Cerebellar nuclear complex (tissue), 1 donor: ENCODE data around the gene MBLAC1.
A peak's percentile ranks its signal among the peaks of the same experiment; 100 is the strongest.
"Not testable (repeated sequence)": the region's sequence is repeated elsewhere in the genome, so short reads cannot be mapped to it uniquely, and the experiment has no call there.

Experiments used
- DNase-seq, 2 experiments: peaks; one replicate each; lab custom pipeline; 2025; lab: John Stamatoyannopoulos, UW

Gene MBLAC1

DNA sequence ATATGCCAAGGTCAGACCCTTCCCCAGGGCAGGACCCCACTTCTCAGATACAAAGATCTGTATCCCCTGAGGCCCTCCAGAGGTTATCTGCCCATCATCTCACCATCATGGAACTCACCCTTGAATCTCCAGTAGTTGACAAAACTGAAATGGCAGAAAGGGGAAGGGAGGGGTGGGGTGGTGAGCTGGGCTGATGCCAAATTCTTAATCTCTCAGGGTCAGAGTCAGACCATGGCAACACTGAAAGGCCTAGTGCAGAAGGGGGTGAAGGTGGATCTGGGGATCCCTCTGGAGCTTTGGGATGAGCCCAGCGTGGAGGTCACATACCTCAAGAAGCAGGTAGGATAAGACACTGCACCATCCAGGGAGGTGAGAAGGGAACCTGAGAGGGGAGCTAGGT lies 4.2 kb upstream of the MBLAC1 start:
- no peak for DNase-seq

DNA sequence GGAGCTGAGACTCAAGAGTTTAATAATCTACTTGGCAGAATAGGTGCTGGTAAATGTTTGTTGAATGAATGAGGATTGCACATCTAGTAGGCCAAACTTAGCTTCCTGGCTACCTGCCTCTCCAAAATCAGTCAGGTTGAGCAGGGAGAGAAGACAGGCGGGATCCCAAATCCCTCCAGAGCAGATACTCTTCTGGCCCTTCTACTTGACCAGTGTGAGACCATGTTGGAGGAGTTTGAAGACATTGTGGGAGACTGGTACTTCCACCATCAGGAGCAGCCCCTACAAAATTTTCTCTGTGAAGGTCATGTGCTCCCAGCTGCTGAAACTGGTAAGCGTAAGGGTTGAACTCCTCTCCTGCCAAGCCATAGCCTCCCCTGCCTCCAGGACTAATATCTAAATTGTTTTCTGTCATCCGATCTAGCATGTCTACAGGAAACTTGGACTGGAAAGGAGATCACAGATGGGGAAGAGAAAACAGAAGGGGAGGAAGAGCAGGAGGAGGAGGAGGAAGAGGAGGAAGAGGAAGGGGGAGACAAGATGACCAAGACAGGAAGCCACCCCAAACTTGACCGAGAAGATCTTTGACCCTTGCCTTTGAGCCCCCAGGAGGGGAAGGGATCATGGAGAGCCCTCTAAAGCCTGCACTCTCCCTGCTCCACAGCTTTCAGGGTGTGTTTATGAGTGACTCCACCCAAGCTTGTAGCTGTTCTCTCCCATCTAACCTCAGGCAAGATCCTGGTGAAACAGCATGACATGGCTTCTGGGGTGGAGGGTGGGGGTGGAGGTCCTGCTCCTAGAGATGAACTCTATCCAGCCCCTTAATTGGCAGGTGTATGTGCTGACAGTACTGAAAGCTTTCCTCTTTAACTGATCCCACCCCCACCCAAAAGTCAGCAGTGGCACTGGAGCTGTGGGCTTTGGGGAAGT lies 2.2 kb upstream of the MBLAC1 start:
- DNase-seq = no peak

DNA sequence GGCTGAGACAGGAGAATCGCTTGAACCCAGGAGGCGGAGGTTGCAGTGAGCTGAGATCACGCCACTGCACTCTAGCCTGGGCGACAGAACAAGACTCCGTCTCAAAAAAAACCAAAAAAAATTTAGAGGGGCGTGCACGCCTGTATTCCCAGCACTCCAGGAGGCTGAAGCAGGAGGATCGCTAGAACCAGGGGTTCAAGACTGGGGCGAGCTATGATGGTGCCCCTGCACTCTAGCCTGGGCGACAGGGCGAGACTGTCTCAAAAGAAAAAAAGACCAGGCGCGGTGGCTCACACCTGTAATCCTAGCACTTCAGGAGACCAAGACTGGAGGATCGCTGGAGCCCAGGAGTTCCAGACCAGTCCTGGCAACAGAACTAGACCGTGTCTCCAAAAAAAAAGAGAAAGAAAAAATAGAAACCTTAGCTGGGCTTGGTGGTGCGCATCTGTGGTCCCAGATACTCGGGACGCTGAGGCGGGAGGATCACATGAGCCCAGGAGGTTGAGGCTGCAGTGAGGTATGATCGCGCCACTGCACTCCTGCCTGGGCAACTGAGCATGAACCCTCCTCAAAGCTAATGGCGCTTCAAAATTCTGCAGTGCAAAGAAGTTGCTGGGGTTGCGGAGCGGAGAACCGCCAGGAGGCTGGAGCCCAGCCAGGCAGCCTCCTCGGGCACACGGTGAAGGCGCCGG lies 382 bp upstream of the MBLAC1 start:
- peak in 1 of 2 experiments; percentile 51 for DNase-seq

DNA sequence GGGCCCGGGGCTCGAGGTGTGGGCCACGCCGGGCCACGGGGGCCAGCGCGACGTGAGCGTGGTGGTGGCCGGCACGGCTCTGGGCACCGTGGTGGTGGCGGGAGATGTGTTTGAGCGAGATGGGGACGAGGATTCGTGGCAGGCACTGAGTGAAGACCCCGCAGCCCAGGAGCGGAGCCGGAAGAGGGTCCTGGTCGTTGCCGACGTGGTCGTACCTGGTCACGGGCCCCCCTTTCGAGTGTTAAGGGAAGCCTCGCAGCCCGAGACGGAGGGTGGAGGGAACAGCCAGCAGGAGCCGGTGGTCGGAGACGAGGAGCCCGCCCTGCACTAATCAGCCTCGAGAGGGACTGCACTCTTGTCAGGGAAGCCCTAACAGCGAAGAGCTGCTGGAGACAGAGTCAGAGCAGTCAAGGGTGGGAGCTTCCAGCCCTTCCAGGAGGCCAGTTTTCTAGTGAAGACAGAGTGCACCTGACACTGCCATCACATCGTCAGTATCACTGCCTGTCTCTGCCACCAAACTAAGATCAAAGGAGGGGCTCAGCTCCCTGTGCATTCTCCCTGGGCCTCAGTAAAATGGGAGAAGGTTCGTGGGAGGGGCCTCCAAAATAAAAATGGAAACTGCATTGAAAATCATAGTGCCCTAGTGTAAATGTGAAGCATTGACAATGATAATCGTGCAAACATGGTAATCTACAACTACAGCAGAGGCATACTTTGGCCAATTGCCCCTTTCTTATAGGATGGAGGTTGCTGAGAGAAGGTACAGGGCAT lies 1.3 kb downstream of the MBLAC1 start:
- DNase-seq = peak in 1 of 2 experiments; percentile 3

DNA sequence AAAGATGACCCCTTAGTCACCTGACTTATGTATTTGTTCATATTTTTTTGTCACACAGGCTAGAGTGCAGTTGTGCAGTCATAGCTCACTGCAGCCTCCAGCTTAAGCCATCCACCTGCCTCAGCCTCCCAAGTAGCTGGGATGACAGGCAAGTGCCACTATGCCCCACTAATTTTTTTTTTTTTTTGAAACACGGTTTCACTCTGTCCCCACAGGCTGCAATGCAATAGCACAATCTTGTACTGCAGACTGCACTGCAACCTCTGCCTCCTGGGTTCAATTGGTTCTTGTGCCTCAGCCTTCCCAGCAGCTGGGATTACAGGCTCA lies 1.8 kb downstream of the MBLAC1 start:
- DNase-seq = no peak

DNA sequence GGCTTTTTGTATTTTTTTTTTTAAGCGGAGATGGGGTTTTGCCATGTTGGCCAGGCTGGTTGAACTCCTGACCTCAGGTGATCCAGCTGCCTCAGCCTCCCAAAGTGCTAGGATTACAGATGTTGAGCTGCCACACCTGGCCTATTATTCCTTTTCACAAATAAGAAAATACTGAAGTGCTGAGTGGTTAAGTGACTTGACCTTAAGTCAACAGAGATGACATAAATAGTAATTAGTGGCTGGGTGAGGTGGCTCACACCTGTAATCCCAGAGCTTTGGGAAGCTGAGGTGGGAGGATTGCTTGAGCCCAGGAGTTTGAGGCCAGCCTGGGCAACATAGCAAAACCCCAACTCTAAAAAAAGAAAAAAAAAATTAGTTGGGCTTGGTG lies 3.4 kb downstream of the MBLAC1 start:
- DNase-seq = not testable (repeated sequence)

DNA sequence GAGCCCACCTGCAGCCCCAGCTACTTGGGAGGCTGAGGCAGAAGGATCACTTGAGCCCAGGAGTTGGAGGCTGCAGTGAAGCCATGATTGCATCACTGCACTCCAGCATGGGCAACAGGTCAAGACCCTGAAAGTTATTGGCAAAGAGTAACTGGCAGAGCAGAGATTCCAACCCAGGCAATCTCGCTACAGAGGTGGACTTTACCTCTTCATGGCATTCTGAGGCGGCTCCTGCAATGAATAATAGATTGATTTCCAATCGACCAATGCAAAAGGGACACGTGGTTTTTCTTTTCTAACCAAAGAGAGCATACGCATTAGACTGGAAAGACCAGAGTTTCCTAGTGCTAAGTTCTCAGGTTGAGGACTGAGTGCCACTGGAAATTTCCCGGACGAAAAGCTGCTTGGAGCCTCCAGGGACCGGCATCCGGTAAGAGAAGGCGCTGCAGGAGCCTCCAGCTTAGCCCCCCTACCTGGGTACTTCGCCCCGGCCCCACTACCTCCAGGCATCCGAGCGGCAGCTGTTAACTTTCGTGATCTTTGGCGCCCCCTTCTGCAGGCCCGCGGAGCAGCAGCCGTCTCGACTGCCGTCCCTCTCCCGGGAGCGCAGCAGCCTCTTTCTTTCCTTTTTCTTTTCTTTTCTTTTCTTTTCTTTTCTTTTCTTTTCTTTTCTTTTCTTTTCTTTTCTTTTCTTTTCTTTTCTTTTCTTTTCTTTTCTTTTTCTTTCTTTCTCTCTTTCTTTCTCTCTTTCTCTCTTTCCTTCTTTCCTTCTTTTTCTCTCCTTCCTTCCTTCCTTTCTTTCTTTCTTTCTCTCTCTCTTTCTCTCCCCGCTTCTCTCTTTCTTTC lies 4.1 kb downstream of the MBLAC1 start:
- peak in 1 of 2 experiments; percentile 4 for DNase-seq

DNA sequence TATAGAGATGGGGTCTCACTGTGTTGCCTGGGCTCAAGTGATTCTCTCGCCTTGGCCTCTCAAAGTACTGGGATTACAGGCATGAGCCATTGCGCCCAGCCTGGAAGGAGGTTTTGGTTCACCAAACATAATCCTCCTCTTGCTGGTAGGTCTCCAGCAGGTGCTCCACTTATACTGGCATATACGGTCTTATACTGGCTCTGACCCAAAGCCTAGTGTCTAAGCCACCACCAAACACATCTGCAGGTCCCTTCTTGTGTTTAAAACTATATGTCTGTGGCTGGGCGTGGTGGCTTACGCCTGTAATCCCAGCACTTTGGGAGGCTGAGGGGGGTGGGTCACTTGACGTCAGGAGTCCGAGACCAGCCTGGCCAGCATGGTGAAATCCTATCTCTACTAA lies 5.4 kb downstream of the MBLAC1 start:
- no peak for DNase-seq

DNA sequence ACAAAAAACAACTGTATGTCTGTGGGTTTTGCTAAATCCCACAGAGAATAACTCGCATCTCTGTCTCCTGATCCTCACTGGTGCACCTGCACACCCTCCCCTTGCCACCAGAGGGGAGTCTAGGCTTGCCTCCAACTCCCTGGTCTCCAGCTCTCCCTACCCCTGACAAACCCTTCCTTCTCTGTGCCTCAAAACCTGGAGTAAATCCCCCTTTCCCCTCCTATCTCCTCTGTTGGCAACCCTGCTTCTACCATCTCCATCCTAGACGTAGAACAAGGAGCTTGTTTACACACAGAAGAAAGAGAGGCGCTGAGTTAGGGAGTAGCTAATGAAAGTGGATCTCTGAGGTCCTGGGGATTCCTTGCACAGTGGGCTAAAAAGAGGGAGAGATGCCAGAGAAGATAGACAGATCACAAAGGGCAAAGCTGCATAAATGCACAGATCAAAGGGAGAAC lies 6.0 kb downstream of the MBLAC1 start:
- DNase-seq = no peak

DNA sequence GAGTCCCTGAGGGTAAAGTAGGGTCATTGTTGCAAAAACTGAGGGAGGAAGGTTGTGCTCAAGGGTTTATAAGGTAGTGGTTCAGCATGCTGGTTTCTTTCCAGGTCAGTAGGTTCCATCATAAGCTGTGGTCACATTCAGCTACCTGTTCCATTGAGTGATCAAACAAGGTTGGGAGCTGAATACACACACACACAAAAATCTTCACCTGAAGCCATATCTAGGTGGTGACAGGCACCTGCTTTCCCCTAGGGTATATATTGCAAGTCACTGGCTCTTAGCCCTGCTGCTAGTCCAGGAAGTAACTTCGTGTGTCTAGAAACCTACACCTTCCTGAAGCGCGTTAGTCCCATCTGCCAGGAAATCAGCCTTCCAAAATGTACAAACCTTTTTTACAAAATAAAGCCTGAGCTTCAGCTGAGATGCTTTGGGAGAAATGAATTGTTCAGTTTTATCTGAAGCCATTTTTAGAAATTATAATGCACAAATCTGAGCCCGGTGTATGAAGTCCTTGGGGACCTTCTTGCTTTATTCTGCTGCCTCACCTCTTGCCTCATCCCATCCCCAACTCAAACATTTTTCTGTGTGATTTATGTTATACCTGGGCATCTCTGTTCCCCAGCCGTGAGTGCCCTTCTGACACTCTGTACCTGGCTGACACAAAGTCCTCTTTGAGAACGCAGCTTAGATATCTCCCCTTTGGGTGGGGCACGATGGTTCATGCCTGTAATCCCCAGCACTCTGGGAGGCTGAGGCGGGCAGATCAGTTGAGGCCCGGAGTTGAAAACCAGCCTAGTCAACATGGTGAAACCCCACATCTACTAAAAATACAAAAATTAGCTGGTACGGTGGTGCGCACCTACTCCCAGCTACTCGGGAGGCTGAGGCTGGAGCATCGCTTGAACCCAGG lies 11.3 kb downstream of the MBLAC1 start:
- DNase-seq = no peak

DNA sequence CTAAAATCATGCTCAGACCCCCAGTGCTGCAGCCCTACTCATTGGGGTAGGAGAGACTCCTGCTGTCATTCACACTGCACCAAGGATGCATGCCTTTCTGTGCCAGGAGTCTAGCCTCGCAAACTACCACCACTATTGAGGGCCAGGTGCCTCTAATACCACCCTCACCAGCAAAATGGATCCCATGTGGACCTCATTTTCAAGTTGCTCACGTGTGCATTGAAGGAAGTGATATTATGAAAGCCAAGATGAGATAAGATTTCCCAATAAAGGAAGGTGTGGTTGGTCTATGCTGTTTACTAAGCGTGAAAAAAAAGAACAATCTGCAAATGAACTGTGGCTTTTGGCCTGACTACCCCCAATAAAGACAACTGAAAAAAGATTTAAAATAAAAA lies 14.8 kb downstream of the MBLAC1 start:
- DNase-seq = no peak

DNA sequence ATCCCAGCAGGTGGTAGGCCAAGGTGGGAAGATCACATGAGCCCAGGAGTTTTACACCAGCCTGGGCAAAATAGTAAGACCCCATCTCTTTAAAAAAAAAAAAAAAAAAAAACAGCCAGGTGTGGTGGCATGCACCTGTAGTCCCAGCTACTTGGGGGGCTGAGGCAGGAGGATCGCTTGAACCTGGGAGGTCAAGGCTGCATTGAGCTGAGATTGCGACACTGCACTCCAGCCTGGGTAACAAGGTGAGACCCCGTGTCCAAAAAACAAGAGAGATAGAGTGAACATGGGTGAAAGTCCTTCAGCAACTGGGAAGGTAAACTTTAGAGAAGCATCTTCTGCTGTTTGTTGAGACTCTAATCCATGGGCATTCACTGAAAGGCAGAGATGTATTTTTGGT lies 15.7 kb downstream of the MBLAC1 start:
- DNase-seq = no peak

DNA sequence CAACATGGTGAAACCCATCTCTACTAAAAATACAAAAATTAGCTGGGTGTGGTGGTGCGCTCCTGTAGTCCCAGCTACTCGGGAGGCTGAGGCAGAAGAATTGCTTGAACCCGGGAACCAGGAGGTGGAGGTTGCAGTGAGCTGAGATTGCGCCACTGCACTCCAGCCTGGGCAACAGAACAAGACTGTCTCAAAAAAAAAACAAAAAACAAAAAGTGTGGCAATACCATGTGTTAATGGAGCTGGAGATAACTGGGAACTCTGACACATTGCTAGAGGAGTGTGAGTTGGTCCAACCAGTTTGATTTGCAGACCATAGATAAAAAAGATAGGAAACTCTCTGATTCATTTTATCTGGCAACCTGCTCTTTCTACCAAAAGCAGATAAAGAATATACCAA lies 19.6 kb downstream of the MBLAC1 start:
- not testable (repeated sequence) for DNase-seq

DNA sequence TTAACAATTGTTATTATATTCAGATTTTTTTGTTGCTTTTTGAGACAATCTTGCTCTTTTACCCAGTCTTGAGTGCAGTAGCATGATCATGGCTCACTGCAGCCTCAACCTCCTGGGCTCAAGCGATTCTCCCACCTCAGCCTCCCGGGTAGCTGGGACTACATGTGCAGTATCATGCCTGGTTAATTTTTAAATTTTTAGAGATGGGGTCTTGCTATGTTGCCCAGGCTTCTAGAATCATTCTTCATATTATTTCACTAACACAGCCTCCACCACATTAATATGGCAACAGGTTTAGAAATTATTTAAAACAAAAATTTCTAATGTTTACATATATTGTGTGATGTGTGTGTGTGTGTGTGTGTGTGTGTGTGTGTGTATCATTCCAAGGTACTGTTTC lies 20.5 kb downstream of the MBLAC1 start:
- no peak for DNase-seq

DNA sequence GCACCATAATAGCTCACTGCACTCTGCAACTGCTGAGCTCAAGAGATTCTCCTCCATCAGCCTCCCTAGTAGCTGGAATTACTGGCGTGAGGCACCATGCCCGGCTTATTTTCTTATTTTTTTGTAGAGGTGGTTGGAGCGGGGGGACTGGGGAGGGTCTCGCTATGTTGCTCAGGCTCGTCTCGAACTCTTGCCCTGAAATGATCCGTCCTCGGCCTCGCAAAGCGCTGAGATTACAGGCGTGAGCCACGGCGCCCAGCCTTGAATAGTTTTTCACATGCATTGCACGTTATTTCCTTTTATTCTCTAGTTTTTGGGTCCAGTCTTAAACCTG lies 21.4 kb downstream of the MBLAC1 start:
- no peak for DNase-seq

DNA sequence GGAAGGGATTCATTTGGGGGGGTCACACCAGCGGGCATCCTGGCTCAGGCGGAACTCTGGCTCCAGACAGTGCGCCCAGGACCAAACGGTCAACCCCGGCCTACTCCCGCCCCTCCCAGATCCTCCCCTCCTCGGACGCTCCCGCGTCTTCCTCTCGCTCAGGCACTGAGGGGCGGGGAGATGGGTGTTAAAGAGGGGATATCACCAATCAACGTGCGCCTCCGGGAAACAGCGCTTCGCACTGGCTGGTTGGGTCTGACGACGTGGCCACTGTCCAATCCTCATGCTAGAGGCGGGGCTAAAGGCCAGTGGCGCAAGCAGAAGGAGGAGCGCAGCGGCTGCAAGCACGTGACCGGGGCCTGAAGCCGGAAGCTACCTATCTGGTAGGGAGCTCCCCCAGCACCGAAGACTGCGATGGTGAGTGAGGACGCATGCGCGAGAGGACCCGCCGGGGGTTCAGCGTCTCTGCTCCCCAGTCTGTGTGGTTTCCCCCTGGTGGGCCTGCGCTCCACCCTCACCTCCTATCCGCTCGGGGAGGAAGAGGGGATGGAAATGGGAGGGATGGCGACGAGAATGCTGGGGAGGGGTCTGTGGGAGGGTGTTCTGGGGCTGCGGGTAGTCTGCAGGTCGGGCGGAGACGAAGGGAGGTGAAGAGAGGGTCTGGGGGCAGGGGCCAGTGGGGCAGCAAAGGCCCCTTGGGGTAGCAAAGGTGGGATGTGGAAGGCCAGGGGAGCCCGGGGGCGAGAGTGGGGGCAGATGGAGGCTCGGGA lies 22.0 kb downstream of the MBLAC1 start, which contains the start of gene LAMTOR4:
Gene LAMTOR4 (plus strand): TSS at position 360 of the 770 bp plus-strand sequence. CDS start 55 bp downstream, at position 415.
- DNase-seq = peak; percentile 91 to 99

DNA sequence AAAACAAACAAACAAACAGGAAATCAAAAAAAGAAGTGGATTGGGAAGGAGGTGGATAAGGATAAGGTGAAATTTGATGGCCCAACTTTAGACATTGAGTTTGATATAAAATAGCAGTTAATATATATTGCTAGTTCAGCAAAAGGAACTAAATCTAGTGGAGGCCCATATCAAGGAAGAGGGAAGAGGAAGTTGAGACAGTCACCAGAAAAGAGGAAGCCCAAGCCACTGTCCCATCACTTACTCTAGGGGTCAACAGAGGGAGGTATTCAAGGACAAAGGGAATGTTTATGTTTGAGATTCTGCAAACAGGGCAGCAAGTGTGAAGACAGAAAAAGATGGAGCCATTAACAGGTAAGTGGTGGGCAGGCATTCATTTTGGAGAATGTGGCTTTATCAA lies 25.6 kb downstream of the MBLAC1 start:
- DNase-seq = no peak

DNA sequence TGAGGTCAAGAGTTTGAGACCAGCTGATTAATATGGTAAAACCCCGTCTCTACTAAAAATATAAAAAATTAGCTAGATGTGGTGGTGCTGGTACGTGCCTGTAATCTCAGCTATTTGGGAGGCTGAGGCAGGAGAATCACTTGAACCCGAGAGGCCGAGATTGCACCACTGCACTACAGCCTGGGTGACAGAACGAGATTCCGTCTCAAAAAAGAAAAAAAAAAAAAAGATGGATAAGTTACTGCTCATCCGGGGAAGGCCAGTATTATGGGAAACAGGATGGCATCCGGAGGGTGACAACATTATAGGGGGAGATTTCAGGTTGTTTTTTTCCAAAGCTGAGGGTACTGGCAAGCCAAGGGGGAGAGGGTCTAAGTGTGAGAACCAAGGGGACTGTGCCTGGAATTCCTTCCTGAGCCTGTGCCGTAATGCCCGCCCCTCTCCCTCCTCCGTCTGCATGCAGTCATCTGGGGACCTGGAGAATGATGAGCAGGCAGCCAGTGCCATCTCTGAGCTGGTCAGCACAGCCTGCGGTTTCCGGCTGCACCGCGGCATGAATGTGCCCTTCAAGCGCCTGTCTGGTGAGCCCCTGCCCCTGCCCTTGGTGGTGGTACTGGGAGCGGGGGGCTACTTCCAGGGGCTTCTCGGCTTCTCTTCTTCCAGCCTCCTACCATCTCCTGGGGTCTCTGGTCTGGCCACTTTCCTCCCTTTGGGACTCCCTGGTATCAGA lies 26.3 kb downstream of the MBLAC1 start:
- no peak for DNase-seq
